Measurements from ENCODE around the gene TMEM222. TPM values are rescaled to one million over a fixed set of nuclear protein-coding genes. Genes with fewer than 3 reads are reported as not detected.

The TMEM222 gene
- total RNA-seq, 1 donor from 2014 or later, result 33.2 TPM

GRCh38 chr1:27341525-27342252 is 19.7 kb downstream of the TMEM222 start, which contains the start of gene SYTL1:
TSS of gene SYTL1 (plus strand) at chr1:27342022. CDS start at chr1:27345335, 3,313 bp downstream.
- DNase-seq (ENCODE audit: low read depth, low spot score), result no peak

- DNase-seq (ENCODE audit: low read depth, low spot score), result no peak
Measured at GRCh38 chr1:27342391-27342777, 20.4 kb downstream of the TMEM222 start.

GRCh38 chr1:27342778-27343638 is 21.0 kb downstream of the TMEM222 start:
- DNase-seq (ENCODE audit: low read depth, low spot score), result no peak

- DNase-seq (ENCODE audit: low read depth, low spot score), result no peak
Measured at GRCh38 chr1:27343639-27344025, 21.7 kb downstream of the TMEM222 start.

GRCh38 chr1:27345272-27345671 is 23.3 kb downstream of the TMEM222 start:
- no peak for DNase-seq (ENCODE audit: low read depth, low spot score)

- DNase-seq (ENCODE audit: low read depth, low spot score), result no peak
Measured at GRCh38 chr1:27346357-27346756, 24.4 kb downstream of the TMEM222 start.

- no peak for DNase-seq (ENCODE audit: low read depth, low spot score)
Measured at GRCh38 chr1:27346991-27347624, 25.1 kb downstream of the TMEM222 start.

GRCh38 chr1:27348861-27349783 is 27.2 kb downstream of the TMEM222 start:
- no peak for DNase-seq (ENCODE audit: low read depth, low spot score)

GRCh38 chr1:27349784-27350662 is 28.1 kb downstream of the TMEM222 start:
- DNase-seq (ENCODE audit: low read depth, low spot score), result no peak

GRCh38 chr1:27350663-27351540 is 28.9 kb downstream of the TMEM222 start:
- DNase-seq (ENCODE audit: low read depth, low spot score), result no peak

GRCh38 chr1:27351541-27352107 is 29.7 kb downstream of the TMEM222 start:
- DNase-seq (ENCODE audit: low read depth, low spot score), result no peak

- no peak for DNase-seq (ENCODE audit: low read depth, low spot score)
Measured at GRCh38 chr1:27353166-27353565, 31.2 kb downstream of the TMEM222 start.

GRCh38 chr1:27353629-27354028 is 31.7 kb downstream of the TMEM222 start:
- DNase-seq (ENCODE audit: low read depth, low spot score), result no peak

GRCh38 chr1:27355683-27356082 is 33.7 kb downstream of the TMEM222 start:
- no peak for DNase-seq (ENCODE audit: low read depth, low spot score)

- no peak for DNase-seq (ENCODE audit: low read depth, low spot score)
Measured at GRCh38 chr1:27356277-27356618, 34.3 kb downstream of the TMEM222 start.

- DNase-seq (ENCODE audit: low read depth, low spot score), result no peak
Measured at GRCh38 chr1:27356619-27357280, 34.8 kb downstream of the TMEM222 start.

- no peak for DNase-seq (ENCODE audit: low read depth, low spot score)
Measured at GRCh38 chr1:27357281-27358037, 35.5 kb downstream of the TMEM222 start.
